Measurements from ENCODE around the gene GOT1.

GOT1 gene

DNA sequence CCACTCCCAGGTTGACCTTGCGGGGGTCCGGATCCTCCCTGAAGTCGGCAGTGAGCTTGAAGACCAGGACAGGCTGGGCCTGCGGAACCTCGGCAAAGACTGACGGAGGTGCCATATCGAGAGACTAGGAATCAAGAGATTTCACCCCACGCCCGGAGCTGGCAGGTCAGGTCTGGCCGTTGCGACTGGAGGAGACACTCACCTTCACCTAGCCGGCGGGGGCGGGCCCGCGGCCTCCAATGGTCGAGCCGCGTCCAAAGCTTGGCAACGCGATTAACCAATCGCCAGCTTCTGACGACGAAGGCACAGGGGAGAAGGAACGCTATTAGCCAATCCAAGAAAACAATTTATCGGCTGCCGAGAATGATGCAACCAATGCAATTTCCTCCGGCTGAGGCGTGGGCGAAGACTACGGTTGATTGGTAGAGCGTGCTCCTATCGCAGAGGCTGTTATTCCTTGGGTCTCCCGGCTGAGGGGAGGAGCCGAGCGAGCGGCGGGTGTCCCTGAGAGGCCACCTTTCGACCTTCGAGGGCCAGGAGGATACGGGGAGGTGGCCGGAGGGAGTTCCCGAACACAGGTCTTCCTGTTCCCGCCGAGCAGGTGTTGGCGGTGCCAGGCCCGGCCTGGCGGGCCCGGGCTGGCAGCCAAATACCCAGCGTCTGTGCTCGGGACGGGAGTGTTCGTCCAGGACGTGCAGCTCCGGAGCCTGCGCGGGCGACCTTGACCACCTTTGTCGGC, at the start of gene GOT1:
GOT1 (minus strand) TSS at position 174 of the 739 bp plus-strand sequence; CDS start at position 115, 59 bp downstream.
- no peak for TF ChIP-seq CTCF (conservative IDR thresholded peaks at IDR 0.05; ENCODE audit: low read length)
- peak within 1 kb of the TSS; percentile 100 for H3K4me3 ChIP-seq (ENCODE audit: low read length)
- peak; percentile 99 for DNase-seq (ENCODE audit: low read depth)

- no peak for TF ChIP-seq CTCF (conservative IDR thresholded peaks at IDR 0.05; ENCODE audit: low read length)
- no peak for DNase-seq (ENCODE audit: low read depth)
- H3K4me3 ChIP-seq (ENCODE audit: low read length): no peak overlapping the region
Measured at GRCh38 chr10:99470327-99470726, 39.9 kb upstream of the GOT1 start.

DNA sequence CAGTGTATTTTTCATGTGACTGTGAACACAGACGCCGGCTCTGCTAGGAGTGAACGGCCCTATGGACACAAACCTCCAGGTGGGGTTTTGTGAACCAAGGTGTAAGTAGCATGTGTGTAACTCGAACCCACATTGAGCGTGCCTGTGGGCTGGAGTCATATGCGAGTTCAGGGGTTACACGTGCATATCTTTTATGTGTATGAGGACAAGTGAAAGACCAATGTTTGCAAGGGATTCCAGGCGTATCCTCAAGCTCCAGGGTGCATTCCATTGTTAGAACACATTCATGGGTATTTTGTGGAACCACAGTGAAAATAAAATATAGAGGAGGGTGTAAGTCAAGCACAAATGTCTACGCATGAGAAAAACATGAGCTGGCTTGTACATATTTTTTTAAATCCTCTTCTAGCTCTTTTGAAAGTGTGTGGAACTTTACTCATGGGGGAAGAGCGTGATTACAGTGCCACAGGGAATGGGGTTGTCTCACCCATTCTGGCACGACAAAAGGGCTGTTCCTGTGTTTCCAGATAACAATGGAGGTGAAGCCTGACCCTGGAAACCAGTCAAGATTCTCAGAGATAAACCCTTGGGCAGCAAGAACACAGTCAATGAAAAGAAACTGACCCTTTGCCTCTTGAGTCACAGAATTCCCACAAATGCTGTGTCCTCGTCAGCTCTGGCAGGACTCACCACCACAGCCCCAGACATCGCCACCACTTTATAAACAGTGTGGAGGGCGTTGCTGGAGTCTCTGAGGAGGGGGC, 37.0 kb upstream of the GOT1 start:
- DNase-seq (ENCODE audit: low read depth): no peak
- no peak for TF ChIP-seq CTCF (conservative IDR thresholded peaks at IDR 0.05; ENCODE audit: low read length)
- H3K4me3 ChIP-seq (ENCODE audit: low read length): no peak overlapping the region

DNA sequence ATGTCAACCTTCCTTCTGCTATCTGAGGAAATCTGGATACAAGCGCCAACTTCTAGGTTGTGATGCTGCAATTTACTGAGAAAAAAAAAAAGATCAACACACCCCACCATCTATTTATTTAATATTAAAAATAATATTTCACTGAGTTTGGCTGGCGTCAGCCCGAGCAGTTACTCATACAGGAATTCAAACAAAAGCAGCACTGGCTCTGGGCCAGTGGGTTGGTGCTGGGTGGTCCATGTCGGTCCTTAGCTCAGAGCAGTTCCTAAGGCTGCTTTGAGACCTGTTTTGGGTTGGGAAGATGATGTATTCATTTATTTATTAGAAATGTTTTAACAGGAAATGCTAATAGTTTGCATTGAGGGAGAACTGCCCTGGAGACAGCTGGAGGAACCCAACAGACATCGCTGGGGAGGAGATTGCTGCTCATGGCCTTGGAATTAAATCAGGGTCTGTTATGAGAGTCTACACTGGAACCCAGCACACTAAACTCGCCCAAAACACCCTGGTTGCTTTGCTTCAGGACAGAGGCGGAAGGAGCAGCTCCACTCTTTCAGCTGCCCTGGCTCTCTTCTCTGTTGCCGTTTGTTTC, 36.3 kb upstream of the GOT1 start:
- no peak overlapping the region for H3K4me3 ChIP-seq (ENCODE audit: low read length)
- DNase-seq (ENCODE audit: low read depth): no peak
- no peak for TF ChIP-seq CTCF (conservative IDR thresholded peaks at IDR 0.05; ENCODE audit: low read length)

DNA sequence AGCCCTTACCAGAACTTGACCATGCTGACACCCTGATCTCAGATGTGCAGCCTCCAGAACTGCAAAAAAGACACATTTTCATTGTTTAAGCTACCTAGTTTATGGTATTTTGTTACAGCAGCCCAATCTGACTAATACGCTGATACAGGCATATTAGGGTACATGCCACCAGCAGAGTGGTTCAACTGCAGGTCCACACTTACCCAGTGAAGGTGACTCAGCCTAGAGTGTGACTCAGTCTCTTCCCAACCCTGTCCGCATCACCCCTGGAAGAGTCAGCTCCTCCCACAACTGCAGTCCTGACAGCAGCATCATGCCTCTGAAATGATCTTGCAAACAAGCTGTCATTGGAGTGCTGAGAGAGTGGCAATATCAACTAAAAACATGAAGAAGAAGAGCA, 30.8 kb upstream of the GOT1 start:
- peak; percentile 15 for DNase-seq (ENCODE audit: low read depth)
- no peak overlapping the region for H3K4me3 ChIP-seq (ENCODE audit: low read length)
- no peak for TF ChIP-seq CTCF (conservative IDR thresholded peaks at IDR 0.05; ENCODE audit: low read length)

- H3K4me3 ChIP-seq (ENCODE audit: low read length): no peak overlapping the region
- no peak for TF ChIP-seq CTCF (conservative IDR thresholded peaks at IDR 0.05; ENCODE audit: low read length)
- DNase-seq (ENCODE audit: low read depth): no peak
Measured at GRCh38 chr10:99460070-99460469, 29.6 kb upstream of the GOT1 start.
